HEK293 (cell line): ENCODE data around the gene ZFPL1.

Experiments
- CTCF ChIA-PET: fragments of 350-600 bp; formaldehyde crosslinking; extraction: SDS; loops from one replicate; lab custom pipeline; 2021; ENCODE audit warnings: antibody characterized with exemption; lab: Yijun Ruan, JAX
- POLR2A ChIA-PET: fragments of 300-600 bp; formaldehyde crosslinking; extraction: SDS; loops from one replicate; lab custom pipeline; 2020; ENCODE audit warnings: antibody characterized with exemption, inconsistent platforms; lab: Yijun Ruan, JAX
- H3K27ac ChIP-seq: fragments of 200-500 bp; sonication (Bioruptor generic); 2 replicates; pipeline ENCODE4 v1.5.1; 2014; ENCODE audit warnings: low read depth, low read length, control low read depth, inconsistent platforms; ENCODE audit errors: extremely low read depth
- H3K36me3 ChIP-seq, 2 experiments: fragments of 200-500 bp in 1 of 2; sonication (Bioruptor generic) in 1 of 2; 1 replicate in 1 of 2; 2 replicates in 1 of 2; pipeline ENCODE4 v1.5.1; 2014 to 2017; ENCODE audit warnings: inconsistent platforms in 2 of 2, low read length in 2 of 2; ENCODE audit not compliant: control insufficient read depth in 2 of 2, insufficient read depth in 1 of 2
- H3K4me1 ChIP-seq: fragments of 200-500 bp; sonication (Bioruptor generic); 2 replicates; pipeline ENCODE4 v1.5.1; 2014; ENCODE audit warnings: mild to moderate bottlenecking, low read length, inconsistent platforms; ENCODE audit not compliant: control insufficient read depth, insufficient read depth
- H3K4me3 ChIP-seq: 2 replicates; pipeline ENCODE4 v1.5.1; 2011; ENCODE audit warnings: low read depth, mild to moderate bottlenecking, control low read depth, low read length, moderate library complexity
- H3K9me3 ChIP-seq: fragments of 200-500 bp; sonication (Bioruptor generic); 2 replicates; pipeline ENCODE4 v1.5.1; 2014; ENCODE audit warnings: low read depth, low read length, inconsistent platforms; ENCODE audit not compliant: control insufficient read depth, insufficient read depth
- GLIS2 ChIP-seq: fragments of 450-650 bp; formaldehyde crosslinking; IDR thresholded peaks from 2 replicates; pipeline ENCODE4 v1.5.1; 2016; ENCODE audit warnings: missing biosample characterization, missing genetic modification characterization
- KLF1 ChIP-seq: fragments of 450-650 bp; formaldehyde crosslinking; IDR thresholded peaks from 2 replicates; pipeline ENCODE4 v1.5.1; 2016; ENCODE audit warnings: missing biosample characterization, missing genetic modification characterization
- MZF1 ChIP-seq: fragments of 450-650 bp; formaldehyde crosslinking; IDR thresholded peaks from 2 replicates; pipeline ENCODE4 v1.5.1; 2017; ENCODE audit warnings: missing biosample characterization, missing genetic modification characterization, borderline replicate concordance
- PRDM1 ChIP-seq: fragments of 450-650 bp; formaldehyde crosslinking; IDR thresholded peaks from 2 replicates; pipeline ENCODE4; 2016; ENCODE audit warnings: missing biosample characterization, missing genetic modification characterization
- REPIN1 ChIP-seq: fragments of 450-650 bp; formaldehyde crosslinking; IDR thresholded peaks from 2 replicates; pipeline ENCODE4 v1.5.1; 2017; ENCODE audit warnings: missing biosample characterization, missing genetic modification characterization, low read depth
- ZBTB11 ChIP-seq: fragments of 450-650 bp; formaldehyde crosslinking; conservative IDR thresholded peaks from 2 replicates; pipeline ENCODE4 v1.5.1; 2016; ENCODE audit warnings: low read depth, missing biosample characterization, missing genetic modification characterization
- ZNF175 ChIP-seq: fragments of 450-650 bp; formaldehyde crosslinking; IDR thresholded peaks from 2 replicates; pipeline ENCODE4 v1.5.1; 2016; ENCODE audit warnings: missing biosample characterization, missing genetic modification characterization
- ZNF404 ChIP-seq: fragments of 450-650 bp; formaldehyde crosslinking; IDR thresholded peaks from 2 replicates; pipeline ENCODE4 v1.5.1; 2017; ENCODE audit warnings: missing biosample characterization, missing genetic modification characterization
- ZNF555 ChIP-seq: fragments of 450-650 bp; formaldehyde crosslinking; conservative IDR thresholded peaks from 2 replicates; pipeline ENCODE4 v1.5.1; 2017; ENCODE audit warnings: missing biosample characterization, mild to moderate bottlenecking, missing genetic modification characterization, inconsistent platforms
- ZNF692 ChIP-seq: fragments of 450-650 bp; formaldehyde crosslinking; IDR thresholded peaks from 2 replicates; pipeline ENCODE4 v1.5.1; 2016; ENCODE audit warnings: missing biosample characterization, missing genetic modification characterization
- TF ChIP-seq, protein P1 (sequence below): IDR thresholded peaks from 2 replicates; pipeline ENCODE4 v1.6.1; 2011; ENCODE audit warnings: mild to moderate bottlenecking, low read depth, low read length, borderline replicate concordance
- TF ChIP-seq, protein P2 (sequence below): sonication (generic); formaldehyde crosslinking; IDR thresholded peaks from 2 replicates; pipeline ENCODE4 v1.8.1; 2022; ENCODE audit warnings: mild to moderate bottlenecking, moderate library complexity, missing genetic modification reagents
- TF ChIP-seq, protein P3 (sequence below): fragments of 450-650 bp; formaldehyde crosslinking; conservative IDR thresholded peaks from 2 replicates; pipeline ENCODE4 v1.5.1; 2016; ENCODE audit warnings: low read depth, missing biosample characterization, missing genetic modification characterization

ZFPL1 gene

DNA sequence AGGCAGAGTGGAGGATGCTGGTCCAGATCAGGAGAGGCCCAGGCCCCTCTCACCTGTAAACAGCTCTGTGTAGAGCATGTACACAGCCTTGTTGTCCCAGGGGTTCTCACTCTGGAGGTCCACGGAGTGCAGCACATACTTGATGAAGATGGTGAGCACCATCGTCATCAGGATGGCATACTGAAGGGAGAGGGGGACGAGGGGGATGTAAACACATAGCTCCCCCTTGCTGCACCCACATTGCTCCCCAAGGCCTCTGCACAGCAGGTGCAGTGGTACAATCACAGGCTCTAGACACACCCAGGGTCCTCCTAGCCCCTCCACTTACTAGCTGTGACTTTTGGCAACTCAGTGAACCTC is 47.4 kb downstream of the ZFPL1 start (continued):
- TF ChIP-seq ZBTB11 (tag by site-specific recombination) (no peak), ZNF175 (tag by site-specific recombination) (no peak), PRDM1 (tag by site-specific recombination) (no peak), KLF1 (tag by site-specific recombination) (no peak), MZF1 (tag by site-specific recombination) (no peak)

GRCh38 chr11:65131895-65132237 is 47.8 kb downstream of the ZFPL1 start:
- Histone ChIP-seq H3K36me3 (peaks cover 0 to 62% of the 10 kb centered on the region in 2 experiments; a peak in 1 of 3 replicates), H3K27ac (no peak overlapping the region), H3K4me1 (no peaks in the 10 kb centered on the region; the same call in 1 of the 2 replicates), H3K4me3 (no peak overlapping the region), H3K9me3 (no peaks in the 10 kb centered on the region)
- TF ChIP-seq, protein P1, sequence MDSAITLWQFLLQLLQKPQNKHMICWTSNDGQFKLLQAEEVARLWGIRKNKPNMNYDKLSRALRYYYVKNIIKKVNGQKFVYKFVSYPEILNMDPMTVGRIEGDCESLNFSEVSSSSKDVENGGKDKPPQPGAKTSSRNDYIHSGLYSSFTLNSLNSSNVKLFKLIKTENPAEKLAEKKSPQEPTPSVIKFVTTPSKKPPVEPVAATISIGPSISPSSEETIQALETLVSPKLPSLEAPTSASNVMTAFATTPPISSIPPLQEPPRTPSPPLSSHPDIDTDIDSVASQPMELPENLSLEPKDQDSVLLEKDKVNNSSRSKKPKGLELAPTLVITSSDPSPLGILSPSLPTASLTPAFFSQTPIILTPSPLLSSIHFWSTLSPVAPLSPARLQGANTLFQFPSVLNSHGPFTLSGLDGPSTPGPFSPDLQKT: no peak
- no peak for TF ChIP-seq REPIN1 (tag by site-specific recombination)
- TF ChIP-seq, protein P2, sequence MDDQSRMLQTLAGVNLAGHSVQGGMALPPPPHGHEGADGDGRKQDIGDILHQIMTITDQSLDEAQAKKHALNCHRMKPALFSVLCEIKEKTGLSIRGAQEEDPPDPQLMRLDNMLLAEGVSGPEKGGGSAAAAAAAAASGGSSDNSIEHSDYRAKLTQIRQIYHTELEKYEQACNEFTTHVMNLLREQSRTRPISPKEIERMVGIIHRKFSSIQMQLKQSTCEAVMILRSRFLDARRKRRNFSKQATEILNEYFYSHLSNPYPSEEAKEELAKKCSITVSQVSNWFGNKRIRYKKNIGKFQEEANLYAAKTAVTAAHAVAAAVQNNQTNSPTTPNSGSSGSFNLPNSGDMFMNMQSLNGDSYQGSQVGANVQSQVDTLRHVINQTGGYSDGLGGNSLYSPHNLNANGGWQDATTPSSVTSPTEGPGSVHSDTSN: no peak
- no peak for TF ChIP-seq ZNF404 (tag by site-specific recombination)
- no peak for TF ChIP-seq ZNF692 (tag by site-specific recombination)
- ChIA-PET CTCF (interaction anchor here (0.9 to 1.2 kb wide), 3 partner anchors 10 to 14 kb away, joined by 3 read pairs; partner anchors contain the start of genes FAU and MRPL49), POLR2A (interaction anchor here (0.6 to 2.5 kb wide), 2 partner anchors 10 to 118 kb away, joined by 3 to 24 read pairs; partner anchors contain the start of genes FAU and MRPL49)

- no peaks in the 10 kb centered on the region for H3K9me3 ChIP-seq
- no peaks in the 10 kb centered on the region; the same call in 1 of the 2 replicates for H3K4me1 ChIP-seq
- no peak overlapping the region for H3K27ac ChIP-seq
- no peak for TF ChIP-seq ZNF555 (tag by site-specific recombination)
- TF ChIP-seq GLIS2 (tag by site-specific recombination): 0 out of 2 replicates have a peak, but pooled peaks have one; percentile 10
- TF ChIP-seq, protein P3, sequence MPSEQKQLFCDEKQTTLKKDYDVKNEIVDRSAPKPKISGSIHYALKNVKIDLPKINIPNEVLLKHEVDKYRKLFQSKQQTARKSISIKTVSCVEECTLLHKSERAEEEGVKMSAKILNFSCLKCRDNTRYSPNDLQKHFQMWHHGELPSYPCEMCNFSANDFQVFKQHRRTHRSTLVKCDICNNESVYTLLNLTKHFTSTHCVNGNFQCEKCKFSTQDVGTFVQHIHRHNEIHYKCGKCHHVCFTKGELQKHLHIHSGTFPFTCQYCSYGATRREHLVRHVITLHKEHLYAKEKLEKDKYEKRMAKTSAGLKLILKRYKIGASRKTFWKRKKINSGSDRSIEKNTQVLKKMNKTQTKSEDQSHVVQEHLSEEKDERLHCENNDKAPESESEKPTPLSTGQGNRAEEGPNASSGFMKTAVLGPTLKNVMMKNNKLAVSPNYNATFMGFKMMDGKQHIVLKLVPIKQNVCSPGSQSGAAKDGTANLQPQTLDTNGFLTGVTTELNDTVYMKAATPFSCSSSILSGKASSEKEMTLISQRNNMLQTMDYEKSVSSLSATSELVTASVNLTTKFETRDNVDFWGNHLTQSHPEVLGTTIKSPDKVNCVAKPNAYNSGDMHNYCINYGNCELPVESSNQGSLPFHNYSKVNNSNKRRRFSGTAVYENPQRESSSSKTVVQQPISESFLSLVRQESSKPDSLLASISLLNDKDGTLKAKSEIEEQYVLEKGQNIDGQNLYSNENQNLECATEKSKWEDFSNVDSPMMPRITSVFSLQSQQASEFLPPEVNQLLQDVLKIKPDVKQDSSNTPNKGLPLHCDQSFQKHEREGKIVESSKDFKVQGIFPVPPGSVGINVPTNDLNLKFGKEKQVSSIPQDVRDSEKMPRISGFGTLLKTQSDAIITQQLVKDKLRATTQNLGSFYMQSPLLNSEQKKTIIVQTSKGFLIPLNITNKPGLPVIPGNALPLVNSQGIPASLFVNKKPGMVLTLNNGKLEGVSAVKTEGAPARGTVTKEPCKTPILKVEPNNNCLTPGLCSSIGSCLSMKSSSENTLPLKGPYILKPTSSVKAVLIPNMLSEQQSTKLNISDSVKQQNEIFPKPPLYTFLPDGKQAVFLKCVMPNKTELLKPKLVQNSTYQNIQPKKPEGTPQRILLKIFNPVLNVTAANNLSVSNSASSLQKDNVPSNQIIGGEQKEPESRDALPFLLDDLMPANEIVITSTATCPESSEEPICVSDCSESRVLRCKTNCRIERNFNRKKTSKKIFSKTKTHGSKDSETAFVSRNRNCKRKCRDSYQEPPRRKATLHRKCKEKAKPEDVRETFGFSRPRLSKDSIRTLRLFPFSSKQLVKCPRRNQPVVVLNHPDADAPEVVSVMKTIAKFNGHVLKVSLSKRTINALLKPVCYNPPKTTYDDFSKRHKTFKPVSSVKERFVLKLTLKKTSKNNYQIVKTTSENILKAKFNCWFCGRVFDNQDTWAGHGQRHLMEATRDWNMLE (tag by site-specific recombination): no peak
- H3K4me3 ChIP-seq: no peak overlapping the region
- peaks cover 0 to 56% of the 10 kb centered on the region in 2 experiments; a peak in 1 of 3 replicates for H3K36me3 ChIP-seq
- CTCF ChIA-PET: interaction anchor here (0.9 to 1.2 kb wide), 3 partner anchors 10 to 14 kb away, joined by 3 read pairs; partner anchors contain the start of genes FAU and MRPL49
- POLR2A ChIA-PET: interaction anchor here (0.6 to 2.5 kb wide), 3 partner anchors 10 to 118 kb away, joined by 3 to 24 read pairs (median 3); partner anchors contain the start of genes FAU and MRPL49
Measured at GRCh38 chr11:65132238-65132987, 48.4 kb downstream of the ZFPL1 start.
